GM21528 (cell line): ENCODE data around the gene ZSCAN10.
"Not testable (repeated sequence)": the region's sequence is repeated elsewhere in the genome, so short reads cannot be mapped to it uniquely, and the experiment has no call there.

Source experiments
- ATAC-seq: cut with Tn5 transposase; IDR thresholded peaks from one replicate; pipeline ENCODE4 v1.9.1; 2021; ENCODE audit warnings: mild to moderate bottlenecking, moderate library complexity; ENCODE audit not compliant: unreplicated experiment, low FRiP score

Gene ZSCAN10

DNA sequence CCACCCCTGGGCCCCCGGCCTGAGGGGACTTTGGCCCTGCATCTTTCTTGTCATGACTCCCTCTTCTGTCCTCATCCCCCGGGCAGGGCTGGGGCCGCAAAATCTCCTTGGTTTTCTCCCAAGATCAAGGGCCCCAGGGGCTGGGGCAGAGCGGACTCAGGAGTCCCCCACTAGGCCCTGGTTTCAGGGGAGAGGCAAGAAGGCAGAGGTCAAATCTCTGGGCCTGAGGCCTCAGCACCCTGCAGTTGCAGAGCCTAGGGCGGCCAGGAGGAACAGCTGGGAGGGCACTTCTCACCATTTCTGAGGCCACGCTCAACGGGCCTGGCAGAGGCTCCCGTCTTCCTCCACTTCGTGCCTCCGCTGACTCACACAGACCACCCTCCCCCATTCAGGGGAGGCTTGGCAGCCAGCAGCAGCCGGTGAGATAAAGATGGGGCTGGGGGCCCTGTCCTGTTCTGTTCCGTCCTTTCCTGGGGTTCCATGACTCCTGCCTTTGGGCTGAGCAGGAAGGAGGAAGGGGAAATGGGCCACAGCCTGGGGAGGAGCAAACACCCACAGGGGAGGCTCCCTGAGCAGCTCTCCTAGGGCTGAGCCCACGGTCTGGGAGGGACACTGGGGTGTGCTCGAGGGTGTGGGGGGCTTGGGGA lies 12.4 kb downstream of the ZSCAN10 start:
- ATAC-seq = no peak

DNA sequence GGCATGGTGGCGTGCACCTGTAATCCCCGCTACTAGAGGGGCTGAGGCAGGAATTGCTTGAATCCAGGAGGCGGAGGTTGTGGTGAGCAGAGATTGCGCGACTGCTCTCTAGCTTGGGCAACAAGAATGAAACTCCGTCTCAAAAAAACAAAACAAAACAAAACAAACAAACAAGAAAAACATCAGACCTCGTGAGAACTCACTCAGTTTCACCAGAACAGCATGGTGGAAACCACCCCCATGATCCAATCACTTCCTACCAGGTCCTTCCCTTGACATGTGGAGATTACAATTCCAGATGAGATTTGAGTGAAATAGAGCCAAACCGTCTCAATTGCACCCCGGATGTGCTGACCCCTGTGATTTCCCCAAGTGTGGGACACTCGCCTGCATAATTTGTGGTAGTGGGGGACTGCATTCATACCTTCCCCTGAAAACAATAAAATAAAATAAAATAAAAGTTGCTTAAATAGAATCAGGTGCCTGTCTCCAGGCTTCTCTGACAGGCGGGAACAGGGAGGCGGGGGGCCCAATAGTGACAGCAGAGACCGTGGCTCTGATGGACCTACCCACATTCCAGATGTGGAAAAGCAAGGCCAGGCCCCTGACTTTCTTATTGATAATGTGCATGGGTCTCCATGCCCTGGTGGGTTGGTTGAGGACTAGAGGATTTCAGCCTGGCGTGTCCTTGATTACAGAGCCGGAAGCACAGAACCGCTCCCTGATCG lies 13.1 kb downstream of the ZSCAN10 start:
- no peak for ATAC-seq

DNA sequence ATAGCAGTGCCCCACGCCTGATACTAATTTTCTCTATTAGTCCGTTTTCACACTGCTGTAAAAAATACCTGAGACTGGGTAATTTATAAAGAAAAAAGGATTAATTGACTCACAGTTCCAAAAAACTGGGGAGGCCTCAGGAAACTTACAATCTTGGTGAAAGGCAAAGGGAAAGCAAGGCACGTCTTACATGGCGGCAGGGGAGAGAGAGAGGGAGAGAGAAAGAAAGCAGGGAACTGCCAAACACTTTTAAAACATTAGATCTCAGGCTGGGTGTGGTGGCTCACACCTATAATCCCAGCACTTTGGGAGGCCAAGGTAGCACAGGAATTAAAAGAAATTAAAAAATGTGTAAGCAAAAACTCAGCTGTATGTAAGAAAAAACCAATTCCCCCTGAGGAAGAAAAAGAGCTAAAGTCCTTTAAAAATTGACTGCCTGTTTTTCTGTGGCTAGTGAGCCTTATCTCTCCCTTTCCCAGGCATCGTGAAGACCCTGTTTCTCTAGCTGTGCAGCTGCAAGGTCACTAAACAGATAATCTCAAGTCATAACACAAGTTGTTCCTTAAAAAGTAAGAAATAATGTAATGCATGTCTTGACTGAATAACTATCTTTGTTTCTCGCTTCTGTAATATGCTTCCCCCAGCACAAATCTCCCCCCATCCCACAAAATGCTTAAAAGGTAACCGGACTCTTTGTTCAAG lies 14.0 kb downstream of the ZSCAN10 start:
- no peak for ATAC-seq

DNA sequence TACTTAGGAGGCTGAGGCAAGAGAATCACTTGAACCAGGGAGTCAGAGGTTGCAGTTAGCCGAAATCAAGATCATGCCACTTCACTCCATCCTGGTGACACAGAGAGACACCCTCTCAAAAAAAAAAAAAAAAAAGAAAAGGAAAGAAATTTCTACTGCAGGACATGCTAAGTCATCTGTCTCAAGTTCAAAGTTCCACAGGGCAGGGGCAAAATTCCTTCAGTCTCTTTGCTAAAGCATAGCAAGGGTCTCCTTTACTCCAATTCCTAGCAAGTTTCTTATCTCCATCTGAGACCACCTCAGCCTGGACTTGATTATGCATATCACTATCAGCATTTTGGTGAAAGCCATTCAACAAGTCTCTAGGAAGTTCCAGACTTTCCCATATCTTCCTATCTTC lies 14.6 kb downstream of the ZSCAN10 start:
- ATAC-seq = no peak

GRCh38 chr16:3083408-3083807 lies 15.7 kb downstream of the ZSCAN10 start:
- ATAC-seq = not testable (repeated sequence)

DNA sequence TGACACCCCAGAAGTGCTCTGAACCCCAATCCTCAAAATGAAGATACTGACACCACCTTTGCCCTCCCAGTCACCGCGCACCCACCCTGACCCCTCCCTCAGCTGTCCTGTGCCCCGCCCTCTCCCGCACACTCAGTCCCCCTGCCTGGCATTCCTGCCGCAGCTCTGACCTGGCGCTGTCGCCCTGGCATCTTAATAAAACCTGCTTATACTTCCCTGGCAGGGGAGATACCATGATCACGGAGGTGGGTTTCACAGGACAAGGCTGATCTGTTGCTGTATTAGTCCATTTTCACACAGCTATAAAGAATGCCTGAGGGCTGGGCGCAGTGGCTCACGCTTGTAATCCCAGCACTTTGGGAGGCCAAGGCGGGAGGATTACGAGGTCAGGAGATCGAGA lies 17.1 kb downstream of the ZSCAN10 start:
- not testable (repeated sequence) for ATAC-seq

DNA sequence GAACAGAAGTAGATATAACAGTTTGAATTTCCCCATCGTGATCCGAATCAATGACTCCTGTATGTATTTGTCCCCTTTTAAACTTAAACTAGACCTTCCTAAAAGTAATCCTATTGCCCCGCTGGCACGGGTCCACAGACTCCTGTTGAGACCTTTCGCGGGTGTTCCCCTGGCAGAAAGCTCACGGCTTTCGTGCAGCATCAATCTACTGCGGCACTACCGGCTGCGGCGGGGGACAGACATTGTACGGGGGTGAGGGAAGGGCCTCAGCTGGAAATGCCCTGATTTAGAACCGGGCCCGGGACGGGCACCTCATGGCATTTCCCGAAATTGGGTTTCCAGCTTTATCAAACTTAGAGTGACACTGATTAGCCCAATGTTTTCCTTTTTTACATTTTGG lies 19.1 kb downstream of the ZSCAN10 start:
- no peak for ATAC-seq

DNA sequence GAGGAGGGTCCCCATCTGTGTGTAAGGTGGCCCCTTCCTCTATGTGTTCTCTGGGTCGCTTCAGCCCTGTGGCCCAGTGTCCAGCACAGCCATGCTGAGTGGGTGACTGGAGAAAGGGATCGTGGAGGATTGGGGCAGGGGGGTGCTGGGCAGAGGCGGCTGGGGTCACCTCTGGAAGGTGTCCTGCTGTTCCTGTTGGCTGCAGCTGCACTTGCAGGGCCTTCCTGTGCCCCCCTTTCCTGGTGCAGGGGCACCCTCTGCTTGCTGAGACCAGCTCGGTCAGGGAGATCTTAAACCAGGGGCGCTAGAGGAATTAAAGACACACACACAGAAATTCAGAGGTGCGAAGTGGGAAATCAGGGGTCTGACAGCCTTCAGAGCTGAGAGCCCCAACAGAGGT lies 22.5 kb downstream of the ZSCAN10 start:
- no peak for ATAC-seq

- not testable (repeated sequence) for ATAC-seq
These were observed 23.1 kb downstream of the ZSCAN10 start for GRCh38 chr16:3075946-3076345.

GRCh38 chr16:3075523-3075915 lies 23.6 kb downstream of the ZSCAN10 start:
- no peak for ATAC-seq

- no peak for ATAC-seq
These were observed 24.1 kb downstream of the ZSCAN10 start for GRCh38 chr16:3074860-3075522.

DNA sequence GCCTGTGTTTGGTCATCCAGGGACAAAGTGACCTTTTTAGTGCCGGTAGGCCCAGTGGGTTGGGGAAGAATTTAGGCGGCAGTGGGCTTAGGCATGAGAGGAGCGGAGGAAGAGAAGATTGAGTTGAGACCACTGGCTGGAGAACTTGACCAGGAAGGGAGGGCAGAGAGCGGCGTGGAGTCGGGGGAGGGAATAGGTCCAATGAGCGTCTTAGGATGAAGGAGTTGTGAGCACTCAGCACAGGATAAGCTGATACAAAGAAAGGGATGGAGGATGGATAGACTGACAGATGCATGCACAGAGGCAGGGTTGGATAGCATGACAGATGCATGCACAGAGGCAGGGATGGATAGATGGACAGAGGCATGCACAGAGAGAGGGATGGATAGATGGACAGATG lies 25.6 kb downstream of the ZSCAN10 start:
- no peak for ATAC-seq

DNA sequence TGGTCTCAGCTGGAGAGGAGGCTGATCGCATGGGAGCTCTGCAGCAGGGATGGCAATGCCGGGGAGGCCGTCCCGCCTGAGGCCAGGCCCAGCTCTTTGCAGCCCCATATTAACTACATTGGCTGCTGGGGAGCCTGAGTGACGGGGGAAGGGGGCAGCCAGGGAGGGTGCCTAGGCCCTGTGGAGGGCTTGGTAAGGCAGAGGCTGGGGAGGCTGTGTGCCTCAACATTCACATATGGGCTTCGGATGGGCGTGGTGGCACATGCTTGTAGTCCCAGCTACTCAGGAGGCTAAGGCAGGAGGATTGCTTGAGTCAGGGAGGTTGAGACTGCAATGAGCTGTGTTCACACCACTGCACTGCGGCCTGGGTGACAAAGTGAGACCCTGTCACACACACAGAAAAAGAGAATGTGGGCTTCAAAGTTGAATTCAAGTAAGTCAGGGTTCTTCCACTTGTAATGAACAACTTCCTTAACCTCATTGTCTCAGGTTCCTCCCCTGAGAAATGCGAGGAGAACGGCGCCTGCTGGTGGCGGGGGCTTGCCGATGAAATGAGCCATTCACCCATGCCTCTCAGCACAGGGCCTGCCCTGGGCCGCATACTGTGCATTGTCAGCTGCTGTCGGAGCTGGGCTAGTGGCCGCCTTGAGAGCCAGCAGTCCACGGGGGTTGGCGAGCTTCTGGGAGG lies 26.4 kb downstream of the ZSCAN10 start:
- ATAC-seq = not testable (repeated sequence)

DNA sequence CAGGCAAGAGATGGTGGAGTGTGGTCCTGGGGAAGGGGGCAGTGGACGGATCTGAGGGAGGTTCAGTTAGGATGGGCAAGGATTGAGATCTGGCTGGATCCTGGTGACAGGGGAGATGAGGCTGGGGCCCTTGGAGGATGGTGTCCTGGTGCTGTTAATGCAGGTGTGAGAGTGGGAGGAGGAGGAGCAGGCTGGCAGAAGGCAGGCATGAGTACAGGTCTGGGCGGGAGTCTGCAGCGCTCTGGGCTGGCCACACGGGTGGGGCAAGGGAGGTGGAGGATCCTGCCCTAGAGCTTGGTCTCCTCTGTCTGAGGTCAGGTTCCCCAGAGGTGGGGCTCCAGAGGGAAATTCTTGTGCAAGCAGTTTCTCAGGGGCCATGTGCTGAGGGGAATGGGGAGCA lies 26.9 kb downstream of the ZSCAN10 start:
- ATAC-seq = not testable (repeated sequence)

GRCh38 chr16:3071655-3072054 lies 27.4 kb downstream of the ZSCAN10 start:
- no peak for ATAC-seq

- no peak for ATAC-seq
These were observed 28.4 kb downstream of the ZSCAN10 start for GRCh38 chr16:3070608-3071111.

DNA sequence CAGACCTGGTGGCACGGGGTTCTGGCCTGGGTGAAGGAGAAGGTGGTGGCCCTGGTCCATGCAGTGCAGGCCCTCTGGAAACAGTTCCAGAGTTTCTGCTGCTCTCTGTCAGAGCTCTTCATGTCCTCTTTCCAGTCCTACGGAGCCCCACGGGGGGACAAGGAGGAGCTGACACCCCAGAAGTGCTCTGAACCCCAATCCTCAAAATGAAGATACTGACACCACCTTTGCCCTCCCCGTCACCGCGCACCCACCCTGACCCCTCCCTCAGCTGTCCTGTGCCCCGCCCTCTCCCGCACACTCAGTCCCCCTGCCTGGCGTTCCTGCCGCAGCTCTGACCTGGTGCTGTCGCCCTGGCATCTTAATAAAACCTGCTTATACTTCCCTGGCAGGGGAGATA lies 29.9 kb downstream of the ZSCAN10 start:
- ATAC-seq = not testable (repeated sequence)

- no peak for ATAC-seq
These were observed 30.6 kb downstream of the ZSCAN10 start for GRCh38 chr16:3068487-3068886.

DNA sequence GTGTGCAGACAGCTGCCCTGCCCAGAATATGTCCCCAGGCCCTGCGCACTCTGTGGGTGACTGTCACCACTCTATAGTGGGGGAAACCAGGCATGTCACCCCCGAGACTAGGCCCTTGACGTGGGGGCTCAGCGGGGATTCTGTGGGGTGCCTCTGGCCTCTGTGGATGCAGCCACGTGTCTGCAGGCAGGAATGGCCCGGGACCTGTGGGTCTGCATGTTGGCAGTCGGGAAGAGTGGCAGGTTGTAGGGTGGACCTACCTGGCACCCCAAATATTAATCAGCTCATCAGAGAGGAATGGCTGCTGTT lies 32.7 kb downstream of the ZSCAN10 start:
- ATAC-seq = no peak

DNA sequence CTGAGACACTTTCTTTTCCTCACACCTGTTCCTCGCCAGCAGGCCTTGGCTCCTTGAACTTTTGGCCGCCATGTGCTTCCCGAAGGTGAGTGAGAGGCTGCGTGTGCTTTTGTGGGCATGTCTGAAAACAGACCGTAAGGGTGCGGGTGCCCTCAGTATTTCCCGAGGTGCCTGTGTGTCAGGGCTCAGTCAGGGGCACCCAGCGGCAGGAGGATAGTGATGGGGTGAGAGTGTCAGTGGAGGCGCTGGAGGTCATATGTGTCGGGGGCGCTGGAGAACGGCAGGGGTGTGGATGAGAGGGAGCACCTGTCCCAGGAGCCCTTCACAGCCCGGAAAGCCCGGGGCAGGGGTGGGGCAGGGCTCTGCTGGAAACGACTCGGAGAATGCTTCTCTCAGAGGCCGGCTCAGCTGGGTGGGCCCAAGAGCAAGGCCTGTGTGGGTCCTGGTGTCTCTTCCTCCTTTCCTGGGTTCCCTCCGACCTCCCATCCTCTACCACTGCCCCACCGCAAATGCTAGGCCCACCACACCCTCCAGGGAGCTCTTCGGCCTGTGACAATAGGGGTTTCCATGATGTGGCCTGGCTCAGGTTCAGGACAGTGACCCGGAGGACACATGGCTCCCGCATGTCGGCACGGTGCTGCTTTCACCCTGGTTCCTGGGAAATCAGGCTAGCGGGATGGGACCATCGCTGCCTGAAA lies 33.2 kb downstream of the ZSCAN10 start:
- no peak for ATAC-seq
